HUES48 (cell line): ENCODE measurements around the gene EEF1A2.
A peak's percentile ranks its signal among the peaks of the same experiment; 100 is the strongest.

Experiments
- H3K27ac ChIP-seq: one replicate; pipeline ENCODE4 v1.7.0; 2013; ENCODE audit warnings: low read depth, low read length, inconsistent platforms
- H3K27me3 ChIP-seq: 2 replicates; pipeline ENCODE4 v1.6.1; 2013; ENCODE audit warnings: mild to moderate bottlenecking, low read length; ENCODE audit not compliant: control insufficient read depth, insufficient read depth
- H3K36me3 ChIP-seq: 2 replicates; pipeline ENCODE4 v1.6.1; 2013; ENCODE audit warnings: low read length; ENCODE audit not compliant: control insufficient read depth, insufficient read depth
- H3K4me1 ChIP-seq: 2 replicates; pipeline ENCODE4 v1.6.1; 2013; ENCODE audit warnings: mild to moderate bottlenecking, low read length; ENCODE audit not compliant: control insufficient read depth, insufficient read depth
- H3K4me3 ChIP-seq: 2 replicates; pipeline ENCODE4 v1.5.1; 2013; ENCODE audit warnings: mild to moderate bottlenecking, low read depth, low read length
- H3K9ac ChIP-seq: 2 replicates; pipeline ENCODE4 v1.6.1; 2013; ENCODE audit warnings: mild to moderate bottlenecking, low read depth, low read length, moderate library complexity
- H3K9me3 ChIP-seq: 2 replicates; pipeline ENCODE4 v1.6.1; 2013; ENCODE audit warnings: low read length; ENCODE audit not compliant: control insufficient read depth, insufficient read depth

The EEF1A2 gene

DNA sequence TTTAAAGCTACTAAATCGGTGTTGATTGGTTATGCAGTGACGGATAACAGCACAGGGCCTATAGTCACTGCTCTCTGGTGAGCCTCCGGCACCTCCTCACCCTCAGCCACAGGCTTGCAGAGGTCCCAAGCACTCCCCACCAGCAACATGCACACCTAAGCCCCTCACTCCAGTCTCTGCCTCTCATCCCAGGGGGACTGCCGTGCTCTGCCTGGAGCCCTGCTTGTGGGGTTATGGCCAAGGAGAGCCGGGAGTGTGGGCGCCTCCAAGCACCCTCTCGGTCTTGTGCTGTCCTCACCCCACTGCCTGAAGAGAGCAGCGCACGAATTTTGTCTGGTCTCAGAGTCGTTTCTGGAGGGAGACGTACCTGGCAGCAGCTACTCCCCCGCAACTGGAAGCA lies 6.8 kb upstream of the EEF1A2 start:
- H3K27me3 ChIP-seq = peaks cover 2% of the 10 kb centered on the region; the same call in 1 of the 2 replicates
- no peaks in the 10 kb centered on the region; the same call in 1 of the 2 replicates for H3K9me3 ChIP-seq
- no peak overlapping the region for H3K4me3 ChIP-seq
- no peak overlapping the region for H3K27ac ChIP-seq
- peaks cover 7% of the 10 kb centered on the region; the same call in 1 of the 2 replicates for H3K4me1 ChIP-seq
- no peaks in the 10 kb centered on the region for H3K36me3 ChIP-seq
- H3K9ac ChIP-seq = no peak overlapping the region

GRCh38 chr20:63505281-63505680 lies 6.4 kb upstream of the EEF1A2 start:
- H3K36me3 ChIP-seq = no peaks in the 10 kb centered on the region
- H3K27ac ChIP-seq = no peak overlapping the region
- H3K9me3 ChIP-seq = no peaks in the 10 kb centered on the region; the same call in 1 of the 2 replicates
- no peak overlapping the region for H3K4me3 ChIP-seq
- no peak overlapping the region for H3K9ac ChIP-seq
- H3K27me3 ChIP-seq = peaks cover 5% of the 10 kb centered on the region
- peaks cover 7% of the 10 kb centered on the region; the same call in 1 of the 2 replicates for H3K4me1 ChIP-seq

GRCh38 chr20:63504642-63505041 lies 5.8 kb upstream of the EEF1A2 start:
- H3K27ac ChIP-seq = no peak overlapping the region
- no peak overlapping the region for H3K4me3 ChIP-seq
- H3K27me3 ChIP-seq = peaks cover 11% of the 10 kb centered on the region
- no peaks in the 10 kb centered on the region for H3K36me3 ChIP-seq
- H3K9ac ChIP-seq = no peak overlapping the region
- H3K4me1 ChIP-seq = peaks cover 7% of the 10 kb centered on the region; the same call in 1 of the 2 replicates
- H3K9me3 ChIP-seq = no peaks in the 10 kb centered on the region; the same call in 1 of the 2 replicates

DNA sequence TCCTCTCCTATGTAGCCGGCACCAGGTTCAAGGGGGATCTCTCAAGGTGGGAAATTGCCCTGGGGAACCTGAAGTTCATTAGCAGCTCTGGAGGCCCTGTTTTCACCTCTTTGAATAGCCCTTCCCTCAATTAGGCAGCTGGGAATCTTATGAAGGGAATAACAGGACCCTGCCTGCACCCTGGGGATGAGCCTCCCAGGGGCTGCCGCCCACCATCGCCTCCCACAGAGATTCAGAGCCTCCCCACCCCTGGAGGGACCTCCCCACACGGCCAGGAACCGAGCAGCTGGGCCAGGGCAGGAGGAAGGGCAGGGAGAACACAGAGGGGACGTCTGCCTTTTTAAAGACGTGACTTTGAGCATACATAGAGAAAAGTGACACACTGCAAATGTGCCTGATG lies 4.6 kb upstream of the EEF1A2 start:
- H3K9me3 ChIP-seq = no peaks in the 10 kb centered on the region; the same call in 1 of the 2 replicates
- H3K9ac ChIP-seq = no peak overlapping the region
- no peak overlapping the region for H3K4me3 ChIP-seq
- H3K27me3 ChIP-seq = peaks cover 16% of the 10 kb centered on the region
- H3K4me1 ChIP-seq = peaks cover 7% of the 10 kb centered on the region; the same call in 1 of the 2 replicates
- H3K27ac ChIP-seq = no peak overlapping the region
- no peaks in the 10 kb centered on the region for H3K36me3 ChIP-seq

DNA sequence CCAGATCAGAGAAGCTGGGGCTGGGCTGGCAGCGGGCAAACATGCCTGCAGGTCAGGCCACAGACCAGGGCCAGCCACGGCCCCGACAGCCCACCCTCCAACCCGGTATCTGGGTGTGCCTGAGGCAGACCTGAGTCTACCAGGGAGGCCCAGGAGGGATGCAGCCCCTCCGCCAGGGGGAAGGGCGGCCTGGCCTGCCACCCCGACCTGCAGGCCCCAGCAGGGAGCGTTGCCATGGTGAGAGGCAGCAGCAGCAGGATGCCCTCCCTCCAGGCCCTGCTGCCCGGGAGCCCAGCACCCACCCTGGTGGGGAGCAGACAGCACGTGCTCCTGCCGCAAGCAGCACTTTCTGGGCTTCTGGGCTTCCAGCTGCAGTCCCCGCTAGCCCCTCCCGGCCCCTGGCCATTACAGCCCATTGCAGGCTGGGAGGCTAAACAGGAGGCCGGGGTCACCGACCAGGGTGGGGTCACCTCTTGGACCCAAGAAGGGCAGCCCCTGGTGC lies 3.8 kb upstream of the EEF1A2 start:
- H3K4me3 ChIP-seq = peak overlapping the region; percentile 47; the same call in 1 of the 2 replicates

DNA sequence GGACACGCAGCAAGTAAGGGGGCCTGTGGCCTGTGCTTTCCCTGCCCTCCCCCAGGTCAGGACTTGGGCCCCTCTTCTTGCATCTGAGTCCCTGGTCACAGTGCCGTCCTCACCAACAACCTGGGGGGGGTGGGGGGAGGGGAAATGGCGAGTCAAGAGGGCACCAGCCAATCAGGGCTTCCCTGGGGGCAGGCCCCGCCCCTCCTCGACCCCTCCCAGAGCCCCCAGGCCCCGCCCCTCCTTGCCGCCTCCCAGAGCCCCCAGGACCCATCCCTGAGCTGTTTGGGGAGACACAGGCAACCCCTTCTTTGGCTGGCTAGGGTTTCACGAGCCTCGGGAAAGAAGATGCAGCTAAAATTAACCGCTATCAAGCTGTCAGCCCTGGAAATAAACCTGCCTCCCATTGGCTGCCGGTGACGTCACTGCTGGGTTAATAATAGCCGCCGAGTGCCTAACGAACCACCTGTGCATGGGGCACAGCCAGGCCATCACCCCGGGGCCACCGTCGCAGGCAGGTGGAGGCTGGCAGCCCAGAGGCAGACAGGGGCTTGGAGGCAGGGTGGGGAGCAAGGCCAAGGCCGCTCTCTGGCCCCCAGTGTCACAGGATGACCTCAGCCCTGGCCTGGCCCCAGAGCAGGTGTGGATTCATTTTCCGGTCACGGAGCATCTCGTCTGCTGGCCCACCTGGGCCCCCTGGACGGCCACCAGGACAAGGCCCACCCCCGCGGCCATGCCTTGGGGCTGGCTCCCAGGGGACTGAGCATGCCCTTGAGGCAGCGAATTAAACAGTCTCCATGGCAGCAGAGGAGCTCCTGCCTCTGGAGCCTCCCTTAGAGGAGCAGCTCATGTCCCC lies 3.2 kb upstream of the EEF1A2 start:
- H3K27ac ChIP-seq = no peak overlapping the region
- H3K9me3 ChIP-seq = no peaks in the 10 kb centered on the region
- peak overlapping the region; percentile 47 for H3K4me3 ChIP-seq
- peaks cover 13% of the 10 kb centered on the region; the same call in 1 of the 2 replicates for H3K4me1 ChIP-seq
- no peak overlapping the region for H3K9ac ChIP-seq
- H3K36me3 ChIP-seq = no peaks in the 10 kb centered on the region
- peaks cover 31% of the 10 kb centered on the region for H3K27me3 ChIP-seq

More for the DNA sequence above, 3.8 kb upstream of the EEF1A2 start:
- H3K27me3 ChIP-seq = peaks cover 24% of the 10 kb centered on the region
- peaks cover 13% of the 10 kb centered on the region; the same call in 1 of the 2 replicates for H3K4me1 ChIP-seq
- no peak overlapping the region for H3K27ac ChIP-seq
- no peaks in the 10 kb centered on the region for H3K36me3 ChIP-seq
- no peak overlapping the region for H3K9ac ChIP-seq
- no peaks in the 10 kb centered on the region for H3K9me3 ChIP-seq

GRCh38 chr20:63500902-63501817 lies 2.3 kb upstream of the EEF1A2 start:
- no peaks in the 10 kb centered on the region for H3K9me3 ChIP-seq
- H3K27ac ChIP-seq = no peak overlapping the region
- H3K9ac ChIP-seq = no peak overlapping the region
- H3K27me3 ChIP-seq = peaks cover 40% of the 10 kb centered on the region
- peaks cover 17% of the 10 kb centered on the region; the same call in 1 of the 2 replicates for H3K4me1 ChIP-seq
- no peak overlapping the region for H3K4me3 ChIP-seq
- H3K36me3 ChIP-seq = no peaks in the 10 kb centered on the region

DNA sequence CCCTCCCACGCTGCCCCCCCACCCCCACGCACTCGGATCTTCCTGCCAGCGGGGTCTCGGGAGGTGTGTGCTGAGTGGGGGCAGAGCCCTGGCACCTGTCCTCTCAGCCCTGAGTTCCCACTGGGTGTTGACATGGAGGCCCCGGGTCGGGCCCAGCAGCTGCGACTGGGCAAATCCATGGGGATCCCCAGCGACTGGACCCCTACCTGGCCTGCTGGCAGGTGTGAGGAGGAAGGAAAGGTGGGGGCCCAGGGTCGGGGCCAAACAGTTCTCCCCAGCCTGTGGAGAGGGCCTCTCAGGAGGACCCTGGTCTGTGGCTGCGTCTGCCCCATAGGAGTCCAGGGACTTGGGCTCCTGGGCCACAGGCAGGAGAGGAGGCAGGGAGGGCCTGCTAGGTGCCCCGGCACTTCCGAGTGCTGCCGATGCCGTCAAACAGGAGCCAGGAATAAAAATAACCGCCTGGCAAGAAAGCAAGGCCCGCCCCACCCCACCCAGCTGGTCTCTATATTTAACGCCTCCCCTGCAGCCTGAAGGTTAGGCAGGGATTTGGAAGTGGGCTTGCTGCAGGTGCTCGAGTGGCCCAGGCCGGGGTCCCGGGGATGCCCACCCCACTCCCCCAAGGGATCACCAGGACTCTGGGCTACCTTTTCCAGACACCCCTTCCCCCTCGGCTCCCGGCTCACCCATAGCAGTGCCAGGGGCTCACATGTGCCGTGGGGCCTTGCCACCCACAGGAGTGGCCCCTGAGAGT lies 1.4 kb upstream of the EEF1A2 start:
- H3K9me3 ChIP-seq = no peaks in the 10 kb centered on the region
- no peak overlapping the region for H3K9ac ChIP-seq
- peaks cover 17% of the 10 kb centered on the region; the same call in 1 of the 2 replicates for H3K4me1 ChIP-seq
- no peak overlapping the region for H3K4me3 ChIP-seq
- H3K27ac ChIP-seq = no peak overlapping the region
- H3K27me3 ChIP-seq = peaks cover 40% of the 10 kb centered on the region
- no peaks in the 10 kb centered on the region for H3K36me3 ChIP-seq

GRCh38 chr20:63499338-63499969 lies 571 bp upstream of the EEF1A2 start:
- Histone ChIP-seq H3K9ac (no peak overlapping the region), H3K4me1 (peaks cover 17% of the 10 kb centered on the region; the same call in 1 of the 2 replicates), H3K36me3 (0 out of 2 replicates have a peak, but pooled peaks cover 3% of the 10 kb centered on the region), H3K27ac (no peak overlapping the region), H3K9me3 (no peaks in the 10 kb centered on the region), H3K27me3 (peaks cover 40% of the 10 kb centered on the region), H3K4me3 (peak overlapping the region; percentile 60)
